Brain microvascular endothelial cell (primary cell): Measurements from ENCODE around the gene CCKAR.
A peak's percentile ranks its signal among the peaks of the same experiment; 100 is the strongest.

Source experiments
- DNase-seq: peaks from one replicate; pipeline ENCODE4 v3.0.0-alpha.2; 2020
- H3K27ac ChIP-seq: fragments of 250-450 bp; sonication (Bioruptor Pico); 2 replicates; pipeline ENCODE4 v1.5.1; 2020; ENCODE audit warnings: mild to moderate bottlenecking, moderate library complexity
- H3K27me3 ChIP-seq: fragments of 250-450 bp; sonication (Bioruptor Pico); replicated peaks from 2 replicates; pipeline ENCODE4 v1.5.1; 2020; ENCODE audit warnings: mild to moderate bottlenecking
- H3K36me3 ChIP-seq: fragments of 250-450 bp; sonication (Bioruptor Pico); replicated peaks from 2 replicates; pipeline ENCODE4 v1.5.1; 2020; ENCODE audit warnings: mild to moderate bottlenecking
- H3K4me3 ChIP-seq: 2 replicates; pipeline ENCODE4 v1.5.1; 2011; ENCODE audit warnings: low read depth, mild to moderate bottlenecking, control low read depth, low read length, moderate library complexity
- CTCF ChIP-seq: IDR thresholded peaks from 2 replicates; pipeline ENCODE4 v1.5.1; 2011; ENCODE audit warnings: low read depth, mild to moderate bottlenecking, moderate library complexity, low read length, control low read depth, inconsistent platforms; ENCODE audit errors: missing control alignments
- in situ Hi-C: cut with HindIII; loops from 2 replicates; pipeline ENCODE4 v1.10.0; 2017; ENCODE audit warnings: low sequenced_read_pairs, low pct_ligation_motif_present

The CCKAR gene

GRCh38 chr4:26447378-26447777 lies 42.9 kb downstream of the CCKAR start:
- Histone ChIP-seq H3K4me3 (no peak overlapping the region), H3K36me3 (no peaks in the 10 kb centered on the region), H3K27me3 (no peaks in the 10 kb centered on the region), H3K27ac (no peak overlapping the region)
- no peak for TF ChIP-seq CTCF
- in situ Hi-C loops = no loop called here
- no peak for DNase-seq

GRCh38 chr4:26441771-26442170 lies 48.5 kb downstream of the CCKAR start:
- no peak overlapping the region for H3K27ac ChIP-seq
- TF ChIP-seq CTCF = no peak
- in situ Hi-C loops = no loop called here
- DNase-seq = no peak
- no peaks in the 10 kb centered on the region for H3K36me3 ChIP-seq
- no peaks in the 10 kb centered on the region for H3K27me3 ChIP-seq
- H3K4me3 ChIP-seq = no peak overlapping the region

- in situ Hi-C loops = no loop called here
- DNase-seq = peak; percentile 32
- no peak for TF ChIP-seq CTCF
Observed at GRCh38 chr4:26441102-26441501, 49.2 kb downstream of the CCKAR start.

GRCh38 chr4:26434030-26434639 lies 56.1 kb downstream of the CCKAR start:
- no peaks in the 10 kb centered on the region for H3K36me3 ChIP-seq
- DNase-seq = no peak

More at GRCh38 chr4:26441102-26441501, 49.2 kb downstream of the CCKAR start:
- no peak overlapping the region for H3K4me3 ChIP-seq
- no peak overlapping the region for H3K27ac ChIP-seq
- H3K27me3 ChIP-seq = no peaks in the 10 kb centered on the region
- H3K36me3 ChIP-seq = no peaks in the 10 kb centered on the region

GRCh38 chr4:26433556-26433955 lies 56.7 kb downstream of the CCKAR start:
- Histone ChIP-seq H3K4me3 (no peak overlapping the region), H3K27ac (no peak overlapping the region), H3K27me3 (no peaks in the 10 kb centered on the region), H3K36me3 (no peaks in the 10 kb centered on the region)
- in situ Hi-C loops = no loop called here
- TF ChIP-seq CTCF = no peak
- no peak for DNase-seq

More at GRCh38 chr4:26434030-26434639, 56.1 kb downstream of the CCKAR start:
- no peak for TF ChIP-seq CTCF
- in situ Hi-C loops = no loop called here
- H3K4me3 ChIP-seq = no peak overlapping the region
- no peaks in the 10 kb centered on the region for H3K27me3 ChIP-seq
- H3K27ac ChIP-seq = no peak overlapping the region

GRCh38 chr4:26432419-26432818 lies 57.9 kb downstream of the CCKAR start:
- Histone ChIP-seq H3K27me3 (no peaks in the 10 kb centered on the region), H3K27ac (no peak overlapping the region), H3K4me3 (no peak overlapping the region), H3K36me3 (no peaks in the 10 kb centered on the region)
- in situ Hi-C loops = no loop called here
- TF ChIP-seq CTCF = no peak
- DNase-seq = no peak
